Activated effector memory CD4-positive, alpha-beta T cell treated with Interleukin-2 at 50 U/mL for 16 hours (primary cell): Measurements from ENCODE around the gene FAU.
"Not testable (repeated sequence)": the region's sequence is repeated elsewhere in the genome, so short reads cannot be mapped to it uniquely, and the experiment has no call there.

ENCODE experiments used
- DNase-seq: peaks from one replicate; pipeline ENCODE4 v3.0.0-alpha.2; 2020

Gene FAU

DNA sequence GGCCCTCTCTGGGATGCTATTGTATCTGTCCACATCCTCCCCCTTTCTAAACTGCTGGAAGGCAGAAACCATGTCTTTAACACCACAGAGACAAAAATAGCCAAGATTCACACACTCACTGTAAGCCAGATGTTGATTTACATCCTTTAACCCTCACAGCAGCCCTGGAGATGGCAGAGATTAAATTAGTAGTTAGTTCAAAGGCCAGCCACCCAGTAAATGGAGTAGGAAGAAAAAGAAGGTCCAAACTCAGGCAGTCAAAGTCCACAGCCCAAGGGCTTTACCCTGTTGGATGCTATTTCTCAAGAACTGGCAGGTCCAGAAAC lies 2.3 kb downstream of the FAU start:
- no peak for DNase-seq

DNA sequence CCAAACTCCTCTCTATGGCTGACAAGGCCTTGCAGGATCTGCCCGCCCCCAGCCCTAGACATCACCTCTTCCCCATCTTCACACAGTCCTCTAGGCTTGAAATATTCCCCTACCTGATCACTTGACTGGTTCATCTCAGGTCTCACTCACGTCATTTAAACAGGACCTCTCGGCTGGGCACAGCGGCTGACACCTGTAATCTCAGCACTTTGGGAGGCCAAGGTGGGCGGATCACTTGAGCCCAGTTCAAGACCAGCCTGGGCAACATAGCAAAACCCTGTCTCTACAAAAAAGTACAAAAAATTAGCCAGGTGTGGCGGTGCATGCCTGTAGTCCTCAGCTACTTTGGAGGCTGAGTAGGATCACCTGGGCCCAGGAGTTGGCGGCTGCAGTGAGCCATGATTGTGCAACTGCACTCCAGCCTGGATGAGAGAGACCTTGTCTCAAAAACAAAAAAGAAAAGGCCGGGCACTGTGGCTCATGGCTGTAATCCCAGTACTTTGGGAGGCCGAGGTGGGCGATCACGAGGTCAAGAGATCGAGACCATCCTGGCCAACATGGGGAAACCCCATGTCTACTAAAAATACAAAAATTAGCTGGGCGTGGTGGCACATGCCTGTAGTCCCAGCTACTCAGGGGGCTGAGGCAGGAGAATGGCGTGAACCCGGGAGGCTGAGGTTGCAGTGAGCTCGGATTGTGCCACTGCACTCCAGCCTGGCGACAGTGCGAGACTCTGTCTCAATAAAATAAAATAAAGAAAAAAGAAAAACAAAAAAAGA lies 2.9 kb downstream of the FAU start:
- not testable (repeated sequence) for DNase-seq

DNA sequence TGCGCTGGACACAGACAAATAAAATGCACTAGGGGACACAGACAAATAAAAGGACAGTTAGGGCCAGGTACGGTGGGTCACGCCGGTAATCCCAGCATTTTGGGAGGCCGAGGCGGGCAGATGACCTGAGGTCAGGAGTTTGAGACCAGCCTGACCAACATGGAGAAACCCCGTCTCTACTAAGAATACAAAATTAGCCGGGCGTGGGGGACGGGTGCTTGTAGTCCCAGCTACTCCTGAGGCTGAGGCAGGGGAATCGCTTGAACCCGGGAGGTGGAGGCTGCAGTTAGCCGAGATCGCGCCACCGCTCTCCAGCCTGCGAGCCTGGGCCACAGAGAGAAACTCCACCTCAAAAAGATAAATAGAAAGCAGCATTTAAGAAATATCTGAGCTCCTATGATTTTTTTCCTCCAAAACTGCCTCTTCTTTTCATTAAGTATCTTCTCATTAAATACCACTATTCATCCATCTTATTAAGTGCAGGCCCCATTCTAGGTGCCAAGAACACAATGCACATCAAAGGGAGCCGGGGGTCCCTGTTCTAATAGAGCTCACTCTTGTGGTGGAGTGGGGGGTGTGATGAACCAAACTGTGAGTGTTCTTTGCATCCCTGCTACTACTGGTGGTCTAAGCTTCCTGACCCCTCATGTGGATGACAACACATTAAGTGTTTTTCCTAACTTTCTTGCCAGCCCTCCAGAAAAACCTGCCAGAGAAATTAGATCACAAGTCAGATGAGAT lies 3.7 kb downstream of the FAU start:
- DNase-seq = no peak

DNA sequence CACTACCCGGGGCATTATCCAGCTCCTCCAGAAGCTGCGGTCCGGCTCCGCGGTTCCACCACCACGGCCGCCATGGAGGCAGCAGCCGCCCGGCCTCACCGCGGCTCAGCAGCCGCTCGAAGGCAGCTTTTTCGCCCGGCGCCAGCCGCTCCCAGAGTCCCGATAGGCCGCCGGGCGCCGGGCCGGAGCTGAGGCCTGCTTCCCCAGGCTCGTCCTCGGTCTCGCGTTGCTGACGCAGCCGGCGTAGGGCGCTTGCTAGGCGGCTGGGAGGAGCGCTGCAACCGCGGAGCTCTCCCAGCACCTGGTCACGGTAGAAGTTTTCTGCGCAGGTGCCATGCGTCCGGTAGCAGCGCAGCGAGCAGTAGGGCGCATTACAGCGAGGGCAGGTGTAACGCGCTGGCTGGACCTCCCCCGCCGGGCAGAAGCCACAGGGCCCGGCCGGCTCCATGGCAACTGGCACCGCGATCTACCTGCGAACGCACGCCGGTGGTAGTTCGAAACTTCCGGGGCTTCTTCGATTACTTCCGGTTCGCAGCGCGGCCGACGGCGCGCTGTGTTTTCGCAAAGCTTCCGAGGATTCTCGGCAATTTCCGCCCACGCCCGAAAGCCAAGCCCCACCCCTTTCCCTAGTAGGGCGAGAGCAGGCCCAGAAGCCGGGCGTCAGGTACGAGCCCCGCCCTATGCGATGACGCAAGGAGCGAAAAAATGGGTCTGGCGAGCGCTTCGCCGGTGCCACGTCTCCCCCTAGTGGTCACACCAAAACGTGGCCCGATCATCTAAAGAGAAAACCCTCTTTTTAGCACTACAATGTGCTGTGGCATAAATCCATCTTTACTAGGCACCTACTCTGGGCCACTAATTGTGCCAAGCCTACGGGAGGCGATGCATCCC lies 4.5 kb downstream of the FAU start, which contains the start of gene ZNHIT2:
Gene ZNHIT2, minus strand, starts transcription at position 496 of the 891 bp plus-strand sequence. Its CDS starts 48 bp downstream, at position 448.
- DNase-seq = peak; percentile 100

DNA sequence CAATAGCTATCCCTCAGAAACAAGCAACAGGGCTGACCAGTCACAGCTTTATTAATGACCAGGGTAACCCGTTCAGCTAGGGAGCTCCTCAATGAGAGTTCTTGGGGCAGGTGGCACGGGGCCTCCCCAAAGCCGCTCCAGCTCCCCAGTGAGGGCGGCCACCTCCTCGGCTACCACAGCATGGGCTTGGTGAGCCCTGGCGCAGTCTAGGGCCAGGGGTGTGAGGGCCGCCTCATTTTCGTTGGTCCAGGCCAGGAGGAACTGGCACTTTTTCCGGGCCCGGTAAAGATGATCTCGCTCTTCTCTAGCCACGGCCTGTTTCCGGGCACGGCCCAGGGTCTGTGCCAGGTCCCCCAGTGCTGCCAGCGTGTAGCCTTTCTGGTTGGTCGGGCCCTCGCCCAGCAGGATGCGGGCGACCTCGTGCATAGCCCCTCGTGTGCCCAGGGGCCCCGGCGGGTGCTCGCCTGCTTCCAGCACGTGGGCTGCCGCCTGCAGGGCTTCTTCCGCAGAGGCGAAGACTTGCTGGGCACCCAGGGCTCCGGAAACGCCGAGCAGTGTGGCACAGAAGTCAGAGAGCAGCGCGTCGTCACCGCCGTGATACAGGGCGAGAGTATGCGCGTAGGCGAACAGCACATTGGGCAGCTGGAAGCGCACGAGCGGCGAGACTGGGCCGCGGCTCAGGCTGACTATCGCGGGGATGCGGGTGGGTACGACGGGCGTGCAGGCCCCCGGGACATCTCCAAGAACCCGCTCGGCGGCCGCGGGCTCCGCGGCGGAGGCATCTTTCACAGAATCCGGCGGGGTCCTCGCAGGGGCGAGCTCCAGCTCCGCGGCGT lies 5.3 kb downstream of the FAU start:
- peak; percentile 54 for DNase-seq

DNA sequence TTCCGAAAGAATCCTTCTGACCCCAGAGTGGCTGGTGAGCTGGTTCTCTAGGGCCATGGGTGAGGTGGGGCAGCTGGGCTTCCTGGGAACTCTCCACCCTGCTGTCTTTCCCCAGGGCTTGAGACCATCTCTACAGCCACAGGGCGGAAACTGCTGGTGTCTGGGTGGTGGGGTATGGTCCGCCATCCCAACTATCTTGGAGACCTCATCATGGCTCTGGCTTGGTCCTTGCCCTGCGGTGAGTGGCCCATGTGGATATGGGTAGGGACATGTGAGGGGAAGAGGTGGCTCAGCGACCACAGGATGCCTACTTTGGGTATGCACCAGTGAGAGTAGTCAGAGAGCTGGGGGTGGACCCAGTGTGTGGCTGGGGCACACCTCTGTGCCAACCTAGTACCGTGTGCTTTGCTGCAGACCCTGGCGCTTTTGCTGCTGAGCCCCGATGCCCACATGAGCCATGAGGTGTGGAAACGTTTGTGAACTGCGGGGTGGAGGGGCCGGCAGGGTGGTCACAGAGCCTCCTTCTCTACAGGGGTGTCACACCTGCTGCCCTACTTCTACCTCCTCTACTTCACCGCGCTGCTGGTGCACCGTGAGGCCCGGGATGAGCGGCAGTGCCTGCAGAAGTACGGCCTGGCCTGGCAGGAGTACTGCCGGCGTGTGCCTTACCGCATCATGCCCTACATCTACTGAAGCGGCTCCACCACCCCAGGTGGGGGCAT lies 6.4 kb downstream of the FAU start:
- no peak for DNase-seq

DNA sequence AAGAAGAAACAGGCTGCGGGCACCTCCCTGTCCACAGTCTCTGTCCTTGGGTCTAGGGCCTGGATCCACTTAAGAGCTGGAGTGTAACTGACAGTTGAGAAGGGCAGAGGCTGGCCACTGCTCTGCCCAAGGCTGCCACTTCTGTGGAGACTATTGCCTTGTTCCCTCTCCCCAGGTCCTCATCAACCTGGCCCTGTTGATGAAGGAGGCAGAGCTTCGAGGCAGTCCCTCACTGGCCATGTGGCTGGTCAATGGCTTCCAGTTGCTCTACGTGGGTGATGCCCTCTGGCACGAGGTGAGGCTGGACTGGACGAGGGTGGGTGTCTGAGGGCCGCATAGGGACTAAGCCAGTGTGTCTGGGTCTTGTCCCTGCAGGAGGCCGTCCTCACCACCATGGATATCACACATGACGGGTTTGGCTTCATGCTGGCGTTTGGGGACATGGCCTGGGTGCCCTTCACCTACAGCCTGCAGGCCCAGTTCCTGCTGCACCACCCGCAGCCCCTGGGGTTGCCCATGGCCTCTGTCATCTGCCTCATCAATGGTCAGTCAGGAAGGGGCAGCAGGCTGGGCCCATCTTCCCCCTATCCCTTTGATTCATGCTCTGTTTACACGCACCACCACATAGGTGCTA lies 7.3 kb downstream of the FAU start:
- DNase-seq = no peak

DNA sequence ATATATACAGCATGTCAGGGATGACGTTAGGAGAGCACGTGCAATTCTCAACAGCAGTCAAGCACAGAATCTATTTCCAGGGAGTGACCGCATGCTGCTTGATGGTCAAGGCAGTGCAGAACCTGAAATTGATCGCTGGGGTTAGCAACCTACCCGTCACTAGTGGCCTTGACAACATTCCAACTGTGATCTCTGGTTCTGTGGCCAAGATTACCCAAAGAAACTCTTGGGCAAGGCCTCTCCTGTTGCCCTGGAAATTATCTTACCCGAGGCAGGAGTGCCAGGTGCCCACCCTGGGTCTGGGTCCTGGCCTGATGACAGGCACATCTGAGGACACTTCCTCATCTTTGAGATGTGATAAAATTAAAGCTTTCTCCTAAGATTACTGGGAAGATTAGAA lies 8.1 kb downstream of the FAU start:
- no peak for DNase-seq

DNA sequence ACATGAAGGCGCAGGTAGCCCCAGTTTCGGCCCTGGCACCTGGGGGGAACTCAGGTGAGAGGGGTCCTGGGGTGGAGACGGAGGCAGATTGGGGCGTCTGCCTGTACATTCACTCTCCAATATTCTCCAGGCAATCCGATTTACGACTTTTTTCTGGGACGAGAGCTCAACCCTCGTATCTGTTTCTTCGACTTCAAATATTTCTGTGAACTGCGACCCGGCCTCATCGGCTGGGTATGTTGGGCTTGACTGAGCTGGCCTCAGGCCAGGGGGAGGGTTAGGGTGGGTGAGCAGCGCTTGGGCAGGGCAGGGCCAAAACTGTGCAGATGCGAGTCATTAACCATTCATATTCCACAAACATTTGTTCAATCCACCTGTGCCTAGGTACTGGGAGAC lies 8.6 kb downstream of the FAU start:
- DNase-seq = no peak

DNA sequence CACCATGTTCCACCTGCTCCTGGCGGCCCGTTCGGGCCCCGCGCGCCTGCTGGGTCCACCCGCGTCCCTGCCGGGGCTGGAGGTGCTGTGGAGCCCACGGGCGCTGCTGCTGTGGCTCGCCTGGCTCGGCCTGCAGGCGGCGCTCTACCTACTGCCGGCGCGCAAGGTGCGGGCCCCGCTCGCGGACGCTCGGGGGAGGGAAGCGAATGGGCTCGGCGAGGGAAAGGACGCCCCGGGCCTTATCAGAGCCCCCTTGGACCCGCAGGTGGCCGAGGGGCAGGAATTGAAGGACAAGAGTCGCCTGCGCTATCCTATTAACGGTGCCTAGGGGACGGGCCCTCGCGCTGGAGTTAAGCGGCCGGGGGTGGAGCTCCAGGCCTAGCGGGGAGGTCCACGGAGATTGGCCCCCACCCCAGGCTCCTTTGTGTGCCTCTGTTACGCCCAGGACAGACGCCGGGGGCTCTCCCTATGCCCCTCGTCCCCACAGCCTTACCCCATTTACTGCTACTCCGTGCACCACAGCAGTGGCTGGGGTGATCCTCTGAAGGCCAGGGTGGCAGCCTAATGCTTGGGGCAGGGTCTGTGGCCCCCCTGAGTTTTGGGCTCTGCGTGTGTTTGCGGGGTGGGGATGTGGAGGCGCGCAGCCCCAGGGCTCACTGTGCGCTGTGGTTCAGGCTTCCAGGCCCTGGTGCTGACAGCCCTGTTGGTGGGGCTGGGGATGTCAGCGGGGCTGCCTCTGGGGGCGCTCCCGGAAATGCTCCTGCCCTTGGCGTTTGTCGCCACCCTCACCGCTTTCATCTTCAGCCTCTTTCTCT lies 9.2 kb downstream of the FAU start:
- DNase-seq = peak; percentile 67

DNA sequence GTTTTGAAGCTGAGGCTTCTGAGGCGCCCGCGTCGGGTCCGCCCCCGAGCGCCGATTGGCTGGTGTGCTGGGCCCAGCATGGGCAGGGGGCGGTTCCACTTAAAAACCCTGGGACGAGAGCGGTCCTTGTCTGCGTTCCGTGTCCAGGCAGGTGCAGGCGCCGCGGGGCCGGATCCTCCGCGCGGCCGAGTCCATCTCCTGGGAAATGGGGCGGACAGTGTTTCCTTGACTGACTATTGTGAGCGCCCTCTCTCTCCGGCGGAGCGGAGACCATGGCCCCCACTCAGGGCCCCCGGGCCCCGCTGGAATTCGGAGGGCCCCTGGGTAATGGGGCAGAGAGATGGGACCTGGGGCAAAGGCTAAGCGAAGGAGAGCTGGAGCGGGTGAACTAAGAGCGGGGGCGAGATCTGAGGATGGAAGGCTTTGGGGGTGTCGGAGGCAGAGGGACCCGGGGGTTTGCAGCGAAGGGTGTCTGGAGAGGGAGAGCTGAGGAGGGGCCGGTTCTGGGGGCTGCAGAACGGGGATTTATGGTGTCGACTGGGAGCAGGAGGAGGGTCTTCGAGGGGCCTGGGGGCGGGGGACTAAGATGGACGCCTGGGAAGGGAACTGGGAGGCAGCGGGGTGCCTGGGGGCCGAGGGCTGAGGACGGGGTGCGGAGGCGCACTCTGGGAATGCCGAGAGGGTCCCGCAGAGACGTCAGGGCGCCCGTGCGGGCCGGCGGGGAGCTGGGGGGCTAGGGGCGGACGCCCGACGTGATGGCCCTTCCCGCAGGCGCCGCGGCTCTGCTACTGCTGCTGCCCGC lies 10.0 kb downstream of the FAU start, which contains the start of gene TM7SF2:
Gene TM7SF2, plus strand, starts transcription at position 129 of the 802 bp plus-strand sequence. Its CDS starts 144 bp downstream, at position 273.
- peak; percentile 91 for DNase-seq

DNA sequence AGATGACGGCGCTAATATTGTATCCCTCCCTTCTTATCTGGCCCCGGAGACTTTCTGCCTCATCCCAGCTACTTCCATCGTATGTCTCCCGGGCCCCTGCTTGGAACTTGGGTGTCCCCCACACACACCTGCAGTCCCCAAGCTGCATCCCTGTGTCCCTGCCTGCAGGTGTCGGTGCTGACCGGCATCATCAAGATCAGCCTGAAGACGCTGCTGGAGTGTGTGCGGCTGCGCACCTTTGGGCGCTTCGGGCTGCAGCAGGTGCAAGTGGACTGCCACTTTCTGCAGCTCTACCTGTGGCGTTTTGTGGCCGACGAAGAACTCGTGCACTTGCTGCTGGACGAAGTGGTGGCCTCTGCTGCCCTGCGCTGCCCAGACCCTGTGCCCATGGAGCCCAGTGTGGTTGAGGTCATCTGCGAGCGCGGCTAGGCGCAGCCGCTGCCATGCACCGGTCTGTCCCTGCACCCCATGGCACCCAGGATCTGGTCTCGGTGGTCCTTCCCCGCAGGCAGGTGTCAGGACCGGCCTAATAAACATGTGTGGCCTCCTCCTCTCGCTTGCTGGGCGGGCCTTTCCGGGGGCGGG lies 10.7 kb downstream of the FAU start:
- no peak for DNase-seq

DNA sequence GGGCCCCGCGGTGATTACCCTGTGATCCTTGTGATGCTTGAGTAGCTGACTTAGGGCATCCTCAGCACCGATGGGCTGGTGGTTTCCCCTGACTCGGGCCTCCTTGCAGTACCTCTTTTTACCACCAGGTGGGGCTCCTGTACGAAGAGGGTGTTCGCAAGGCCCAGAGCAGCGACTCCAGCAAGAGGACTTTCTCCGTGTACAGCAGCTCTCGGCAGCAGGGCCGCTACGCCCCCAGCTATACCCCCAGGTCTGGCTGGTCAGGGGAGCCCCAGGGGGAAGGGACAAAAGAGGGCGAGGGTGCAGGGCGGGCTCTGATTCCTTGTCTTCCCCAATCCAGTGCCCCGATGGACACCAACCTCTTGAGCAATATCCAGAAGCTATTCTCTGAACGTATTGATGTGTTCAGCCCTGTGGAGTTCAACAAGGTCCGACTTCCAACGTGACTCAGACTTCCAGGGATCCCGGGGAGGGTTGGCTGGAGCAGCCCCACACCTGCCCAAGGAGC lies 11.5 kb downstream of the FAU start:
- peak; percentile 90 for DNase-seq

DNA sequence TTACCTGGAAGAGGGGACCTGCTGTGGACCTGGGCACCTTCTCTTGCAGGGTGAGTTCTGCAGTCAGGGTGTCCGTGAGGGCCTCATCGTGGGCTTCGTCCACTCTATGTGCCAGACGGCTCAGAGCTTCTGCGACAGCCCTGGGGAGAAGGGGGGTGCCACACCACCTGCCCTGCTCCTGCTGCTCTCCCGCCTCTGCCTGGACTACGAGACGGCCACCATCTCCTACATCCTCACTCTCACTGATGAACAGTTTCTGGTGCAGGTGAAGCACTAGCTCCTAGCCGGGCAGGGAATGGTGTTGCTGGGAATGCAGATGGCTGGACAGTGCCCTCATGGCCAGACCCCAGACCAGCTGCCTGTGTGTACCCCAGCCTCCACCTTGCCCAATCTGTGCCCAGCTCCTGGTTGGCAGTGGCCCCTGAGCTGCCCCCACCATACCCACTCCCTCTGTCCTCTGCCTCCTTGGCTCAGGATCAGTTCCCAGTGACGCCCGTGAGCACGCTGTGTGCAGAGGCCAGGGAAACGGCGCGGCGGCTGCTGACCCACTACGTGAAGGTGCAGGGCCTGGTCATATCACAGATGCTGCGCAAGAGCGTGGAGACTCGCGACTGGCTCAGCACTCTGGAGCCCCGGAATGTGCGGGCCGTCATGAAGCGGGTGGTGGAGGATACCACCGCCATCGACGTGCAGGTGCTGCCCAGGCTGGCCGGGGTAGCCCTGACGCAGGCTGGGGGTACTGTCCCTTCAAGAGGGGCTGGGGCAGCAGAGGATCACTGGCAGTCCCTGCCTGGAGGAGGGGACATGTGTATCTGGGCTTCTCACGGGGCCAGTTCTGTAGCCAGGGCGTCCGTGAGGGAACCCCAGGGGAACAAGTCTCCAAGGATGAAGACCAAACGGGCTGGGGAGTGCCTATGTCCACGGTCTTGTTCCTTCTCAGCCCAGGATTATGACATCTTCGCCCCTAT lies 12.4 kb downstream of the FAU start:
- no peak for DNase-seq

DNA sequence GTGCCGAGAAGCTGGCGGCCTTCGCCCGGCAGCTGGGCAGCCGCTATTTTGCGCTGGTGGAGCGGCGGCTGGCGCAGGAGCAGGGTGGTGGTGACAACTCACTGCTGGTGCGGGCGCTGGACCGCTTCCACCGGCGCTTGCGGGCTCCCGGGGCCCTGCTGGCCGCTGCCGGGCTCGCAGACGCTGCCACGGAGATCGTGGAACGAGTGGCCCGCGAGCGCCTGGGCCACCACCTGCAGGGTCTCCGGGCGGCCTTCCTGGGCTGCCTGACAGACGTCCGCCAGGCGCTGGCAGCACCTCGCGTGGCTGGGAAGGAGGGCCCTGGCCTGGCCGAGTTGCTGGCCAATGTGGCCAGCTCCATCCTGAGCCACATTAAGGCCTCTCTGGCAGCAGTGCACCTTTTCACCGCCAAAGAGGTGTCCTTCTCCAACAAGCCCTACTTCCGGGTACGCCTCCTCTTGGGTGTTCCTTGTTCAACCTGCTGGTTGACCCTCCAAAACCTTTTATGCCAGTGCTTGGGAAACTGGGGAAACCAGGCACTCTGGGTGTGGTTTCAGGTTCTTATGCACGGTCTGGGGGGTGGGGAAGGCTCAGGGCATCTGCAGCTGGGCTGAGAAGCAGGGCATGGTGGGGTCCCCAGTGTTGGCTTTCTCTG lies 13.3 kb downstream of the FAU start:
- no peak for DNase-seq

DNA sequence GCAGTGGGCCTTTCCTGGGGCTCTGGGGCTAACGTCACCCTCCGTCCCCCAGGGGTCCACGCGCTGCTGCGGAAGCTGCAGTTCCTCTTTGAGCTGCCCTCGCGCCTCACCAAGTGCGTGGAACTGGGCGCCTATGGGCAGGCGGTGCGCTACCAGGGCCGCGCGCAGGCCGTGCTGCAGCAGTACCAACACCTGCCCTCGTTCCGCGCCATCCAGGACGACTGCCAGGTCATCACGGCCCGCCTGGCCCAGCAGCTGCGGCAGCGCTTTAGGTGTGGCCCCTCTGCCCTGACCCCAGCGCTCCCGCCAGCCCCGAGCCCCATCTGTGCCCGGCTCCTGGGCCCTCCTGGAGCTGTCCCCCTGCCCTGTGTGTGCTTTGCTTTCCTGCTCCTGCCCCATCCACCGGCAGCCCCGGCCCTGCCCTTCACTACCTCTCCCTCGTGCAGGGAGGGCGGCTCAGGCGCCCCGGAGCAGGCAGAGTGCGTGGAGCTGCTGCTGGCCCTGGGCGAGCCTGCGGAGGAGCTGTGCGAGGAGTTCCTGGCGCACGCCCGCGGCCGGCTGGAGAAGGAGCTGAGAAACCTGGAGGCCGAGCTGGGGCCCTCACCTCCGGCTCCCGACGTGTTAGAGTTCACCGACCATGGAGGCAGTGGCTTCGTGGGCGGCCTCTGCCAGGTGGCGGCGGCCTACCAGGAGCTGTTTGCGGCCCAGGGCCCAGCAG lies 14.0 kb downstream of the FAU start:
- no peak for DNase-seq
